HepG2 (cell line): Measurements from ENCODE around the gene PTS. TPM values are rescaled to one million over a fixed set of nuclear protein-coding genes. Genes with fewer than 3 reads are reported as not detected.
A peak's percentile ranks its signal among the peaks of the same experiment; 100 is the strongest.

Source experiments
- ARHGAP35 ChIP-seq: sonication (generic); formaldehyde crosslinking; IDR thresholded peaks from 2 replicates; pipeline ENCODE4 v1.9.0; 2022; ENCODE audit warnings: mild to moderate bottlenecking, inconsistent platforms, moderate library complexity, missing genetic modification reagents, borderline replicate concordance
- ATF7-NPFF ChIP-seq: sonication (generic); formaldehyde crosslinking; IDR thresholded peaks from 2 replicates; pipeline ENCODE4 v1.8.1; 2023; ENCODE audit warnings: mild to moderate bottlenecking, low read depth, missing genetic modification reagents, moderate library complexity
- ATRX ChIP-seq: sonication (generic); formaldehyde crosslinking; IDR thresholded peaks from 2 replicates; pipeline ENCODE4 v1.4.0; 2020; ENCODE audit warnings: missing genetic modification reagents, borderline replicate concordance
- BCL3 ChIP-seq: sonication (generic); formaldehyde crosslinking; IDR thresholded peaks from 2 replicates; pipeline ENCODE4 v1.5.1; 2020; ENCODE audit warnings: mild to moderate bottlenecking, missing genetic modification reagents, moderate library complexity
- DNMT3B ChIP-seq: conservative IDR thresholded peaks from 2 replicates; pipeline ENCODE4 v1.6.1; 2016; ENCODE audit warnings: missing biosample characterization, control low read depth
- FIP1L1 ChIP-seq: fragments of 200-400 bp; formaldehyde crosslinking; IDR thresholded peaks from 2 replicates; pipeline ENCODE4 v1.6.1; 2018; ENCODE audit warnings: low read depth, mild to moderate bottlenecking, low read length, moderate library complexity, borderline replicate concordance; ENCODE audit not compliant: insufficient read depth
- HNF4A ChIP-seq: sonication (generic); formaldehyde crosslinking; IDR thresholded peaks from 2 replicates; pipeline ENCODE4 v1.4.0; 2020; ENCODE audit warnings: missing genetic modification reagents
- KDM2A ChIP-seq: sonication (generic); formaldehyde crosslinking; IDR thresholded peaks from 2 replicates; pipeline ENCODE4 v1.4.0; 2020; ENCODE audit warnings: low read depth, missing genetic modification reagents, borderline replicate concordance
- KDM4B ChIP-seq: sonication (generic); formaldehyde crosslinking; IDR thresholded peaks from 2 replicates; pipeline ENCODE4 v1.4.0; 2020; ENCODE audit warnings: missing genetic modification reagents
- MTA3 ChIP-seq: sonication (generic); formaldehyde crosslinking; IDR thresholded peaks from 2 replicates; pipeline ENCODE4 v1.4.0; 2020; ENCODE audit warnings: missing genetic modification reagents
- PLSCR1 ChIP-seq: sonication (generic); formaldehyde crosslinking; IDR thresholded peaks from 2 replicates; pipeline ENCODE4 v1.5.0; 2020; ENCODE audit warnings: missing genetic modification reagents, mild to moderate bottlenecking, borderline replicate concordance
- RELA ChIP-seq: sonication (generic); formaldehyde crosslinking; IDR thresholded peaks from 2 replicates; pipeline ENCODE4 v1.4.0; 2020; ENCODE audit warnings: missing genetic modification reagents
- SNAI1 ChIP-seq: sonication (generic); formaldehyde crosslinking; IDR thresholded peaks from 2 replicates; pipeline ENCODE4 v1.5.0; 2020; ENCODE audit warnings: mild to moderate bottlenecking, missing genetic modification reagents, borderline replicate concordance
- STAT5B ChIP-seq: sonication (generic); formaldehyde crosslinking; IDR thresholded peaks from 2 replicates; pipeline ENCODE4 v1.4.0; 2020; ENCODE audit warnings: missing genetic modification reagents
- STAT6 ChIP-seq: sonication (generic); formaldehyde crosslinking; IDR thresholded peaks from 2 replicates; pipeline ENCODE4 v1.4.0; 2020; ENCODE audit warnings: missing genetic modification reagents, mild to moderate bottlenecking, borderline replicate concordance
- THRA ChIP-seq: sonication (generic); formaldehyde crosslinking; IDR thresholded peaks from 2 replicates; pipeline ENCODE4 v1.4.0; 2020; ENCODE audit warnings: missing genetic modification reagents, borderline replicate concordance
- ZC3H4 ChIP-seq: sonication (generic); formaldehyde crosslinking; IDR thresholded peaks from 2 replicates; pipeline ENCODE4 v1.4.0; 2020; ENCODE audit warnings: missing genetic modification reagents, borderline replicate concordance
- ZNF253 ChIP-seq: sonication (generic); formaldehyde crosslinking; IDR thresholded peaks from 2 replicates; pipeline ENCODE4 v1.8.0; 2022; ENCODE audit warnings: mild to moderate bottlenecking, missing genetic modification reagents, borderline replicate concordance
- ZNF329 ChIP-seq: sonication (generic); formaldehyde crosslinking; IDR thresholded peaks from 2 replicates; pipeline ENCODE4 v1.9.0; 2021; ENCODE audit warnings: low read depth, mild to moderate bottlenecking, missing genetic modification reagents
- ZNF333 ChIP-seq: sonication (generic); formaldehyde crosslinking; IDR thresholded peaks from 2 replicates; pipeline ENCODE4 v1.4.0; 2020; ENCODE audit warnings: mild to moderate bottlenecking, missing genetic modification reagents, borderline replicate concordance
- ZNF510 ChIP-seq: sonication (generic); formaldehyde crosslinking; IDR thresholded peaks from 2 replicates; pipeline ENCODE4 v1.4.0; 2020; ENCODE audit warnings: low read depth, mild to moderate bottlenecking, missing genetic modification reagents
- ZNF563 ChIP-seq: sonication (generic); formaldehyde crosslinking; IDR thresholded peaks from 2 replicates; pipeline ENCODE4 v1.8.0; 2022; ENCODE audit warnings: mild to moderate bottlenecking, moderate library complexity, missing genetic modification reagents
- ZNF652 ChIP-seq: IDR thresholded peaks from 2 replicates; pipeline ENCODE4 v1.6.1; 2016; ENCODE audit warnings: low read depth, borderline replicate concordance
- polyA plus RNA-seq, 8 experiments: library from polyadenylated mRNA; depleted of rRNA in 3 of 8; stranded (reverse) in 7 of 8; unstranded in 1 of 8; fragments of >200 nt; fragmentation: Illumina TruSeq in 4 of 8; extraction: Trizol in 4 of 8; gene quantifications; 2 replicates each; pipeline versions ENCODE4 v1.2.1 to v1.2.3, GENCODE V29; 2011 to 2016; ENCODE audit warnings: low read depth in 4 of 8, missing spikeins in 1 of 8, mixed read lengths in 1 of 8; ENCODE audit not compliant: insufficient read depth in 1 of 8
- total RNA-seq, 5 experiments: library from RNA; depleted of rRNA; stranded (reverse); fragments of >200 nt; fragmentation: Illumina TruSeq; extraction: Trizol; gene quantifications; 2 replicates each; pipeline ENCODE4 v1.2.3, GENCODE V29; 2016; ENCODE audit warnings: low read depth in 1 of 5

PTS gene
- total and polyA plus RNA-seq, 2 of the 13 experiments (the other 11 are each of a cell fraction or from before 2014, with no cell fraction given), result 33.6 to 49.3 TPM

- TF ChIP-seq DNMT3B, result 0 out of 2 replicates have a peak, but pooled peaks have one; percentile 75
- TF ChIP-seq MTA3 (CRISPR knock-in tag), result no peak
- peak; percentile 40; the same call in 1 of the 2 replicates for TF ChIP-seq ZC3H4
- TF ChIP-seq ARHGAP35, result peak; percentile 88; the same call in 1 of the 2 replicates
- peak; percentile 92 for TF ChIP-seq KDM2A
- TF ChIP-seq ZNF253, result no peak
- peak; percentile 62; the same call in 1 of the 2 replicates for TF ChIP-seq HNF4A (CRISPR knock-in tag)
- no peak for TF ChIP-seq KDM4B (CRISPR knock-in tag)
- TF ChIP-seq PLSCR1 (CRISPR knock-in tag), result no peak
- no peak for TF ChIP-seq ATRX (CRISPR knock-in tag)
- no peak for TF ChIP-seq SNAI1
- no peak for TF ChIP-seq STAT6
- TF ChIP-seq ZNF563 (CRISPR knock-in tag), result peak; percentile 76
- no peak; the same call in 1 of the 2 replicates for TF ChIP-seq ZNF329 (CRISPR knock-in tag)
- 0 out of 2 replicates have a peak, but pooled peaks have one; percentile 67 for TF ChIP-seq RELA (CRISPR knock-in tag)
- TF ChIP-seq ZNF652, result no peak
- TF ChIP-seq BCL3 (CRISPR knock-in tag), result peak; percentile 76; the same call in 1 of the 2 replicates
- peak; percentile 48; the same call in 1 of the 2 replicates for TF ChIP-seq ZNF333 (CRISPR knock-in tag)
- TF ChIP-seq FIP1L1, result no peak
- peak; percentile 53 for TF ChIP-seq THRA (CRISPR knock-in tag)
- peak; percentile 29; the same call in 1 of the 2 replicates for TF ChIP-seq ATF7-NPFF (CRISPR knock-in tag)
- no peak for TF ChIP-seq ZNF510 (CRISPR knock-in tag)
- no peak for TF ChIP-seq STAT5B
Observed at GRCh38 chr11:112226062-112226830, at the start of gene PTS (continued).
